Parathyroid adenoma (tissue), 2 donors: Measurements from ENCODE around the gene AKAP8L.

ENCODE experiments used
- H2AFZ ChIP-seq: fragments of 300-600 bp; sonication (generic); one replicate; pipeline ENCODE4 v1.7.0; 2017; ENCODE audit warnings: antibody characterized with exemption, mild to moderate bottlenecking
- H3K27ac ChIP-seq: fragments of 300-600 bp; sonication (generic); one replicate; pipeline ENCODE4 v1.7.0; 2017
- H3K27me3 ChIP-seq: fragments of 300-600 bp; sonication (generic); one replicate; pipeline ENCODE4 v1.7.0; 2017; ENCODE audit warnings: low read length; ENCODE audit not compliant: control insufficient read depth, insufficient read depth
- H3K36me3 ChIP-seq: fragments of 300-600 bp; sonication (generic); one replicate; pipeline ENCODE4 v1.7.0; 2017; ENCODE audit warnings: low read length; ENCODE audit not compliant: control insufficient read depth, insufficient read depth
- H3K4me1 ChIP-seq: fragments of 300-600 bp; sonication (generic); one replicate; pipeline ENCODE4 v1.7.0; 2017; ENCODE audit warnings: control low read depth
- H3K4me2 ChIP-seq: fragments of 300-600 bp; sonication (generic); one replicate; pipeline ENCODE4 v1.7.0; 2017; ENCODE audit warnings: low read length
- H3K4me3 ChIP-seq: fragments of 300-600 bp; sonication (generic); one replicate; pipeline ENCODE4 v1.7.0; 2017; ENCODE audit warnings: low read depth, low read length
- H3K79me2 ChIP-seq: fragments of 300-600 bp; sonication (generic); one replicate; pipeline ENCODE4 v1.7.0; 2017; ENCODE audit warnings: control low read depth
- H3K9ac ChIP-seq: fragments of 300-600 bp; sonication (generic); one replicate; pipeline ENCODE4 v1.7.0; 2017; ENCODE audit warnings: mild to moderate bottlenecking
- H3K9me3 ChIP-seq: fragments of 300-600 bp; sonication (generic); one replicate; pipeline ENCODE4 v1.7.0; 2017; ENCODE audit warnings: low read length; ENCODE audit not compliant: control insufficient read depth
- CTCF ChIP-seq: fragments of 300-600 bp; sonication (generic); IDR thresholded peaks from one replicate; pipeline ENCODE4 v1.7.0; 2017; ENCODE audit warnings: antibody characterized with exemption, mild to moderate bottlenecking
- donor health status: primary hyperparathyroidism.

Gene AKAP8L

GRCh38 chr19:15379083-15379998, 39.4 kb downstream of the AKAP8L start, which contains the start of gene AKAP8:
Gene AKAP8 (minus strand): TSS chr19:15379787. CDS start chr19:15379731, 56 bp downstream.
- no peaks in the 10 kb centered on the region for H3K36me3 ChIP-seq
- no peaks in the 10 kb centered on the region for H3K9me3 ChIP-seq
- H3K4me2 ChIP-seq, result peak within 1 kb of the TSS; percentile 99
- H2AFZ ChIP-seq, result peak within 1 kb of the TSS; percentile 90
- H3K9ac ChIP-seq, result peak within 1 kb of the TSS; percentile 97
- H3K27ac ChIP-seq, result peak within 1 kb of the TSS; percentile 90
- H3K4me3 ChIP-seq, result peak within 1 kb of the TSS; percentile 98
- peaks cover 15% of the 10 kb centered on the region for H3K4me1 ChIP-seq
- no peaks in the 10 kb centered on the region for H3K27me3 ChIP-seq
- peaks cover 40% of the 10 kb centered on the region for H3K79me2 ChIP-seq
- no peak for TF ChIP-seq CTCF

DNA sequence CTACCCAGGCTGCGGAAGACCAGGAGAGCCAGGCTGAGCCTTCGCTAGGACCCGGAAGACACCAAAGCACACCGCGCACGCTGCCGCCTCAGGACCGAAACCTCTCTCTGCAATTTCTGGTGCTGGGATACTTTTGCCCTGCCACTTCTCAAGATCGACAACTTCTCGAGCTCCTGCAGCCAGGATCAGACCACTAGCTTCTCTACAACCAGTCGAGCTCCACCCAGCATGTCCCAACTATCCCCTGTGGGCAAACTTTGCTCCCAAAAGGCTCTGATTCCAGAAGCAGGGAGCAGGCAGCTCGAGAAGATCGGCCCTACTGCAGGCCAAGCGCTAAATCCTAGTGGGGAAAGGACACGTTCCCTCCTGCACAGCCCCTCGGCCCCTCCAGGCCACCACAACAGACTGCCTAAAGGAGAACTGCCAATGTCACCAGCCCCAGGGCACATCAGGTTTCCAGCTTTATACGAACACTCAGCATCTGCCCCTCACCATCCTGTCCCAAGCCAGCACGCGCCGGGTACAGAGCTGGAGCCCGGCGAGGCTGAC, 40.2 kb downstream of the AKAP8L start:
- no peak for TF ChIP-seq CTCF
- Histone ChIP-seq H3K4me3 (peak overlapping the region; percentile 98), H3K27ac (peak overlapping the region; percentile 90), H3K9me3 (no peaks in the 10 kb centered on the region), H2AFZ (peak overlapping the region; percentile 77), H3K4me1 (peaks cover 15% of the 10 kb centered on the region), H3K4me2 (peak overlapping the region; percentile 99), H3K27me3 (no peaks in the 10 kb centered on the region), H3K36me3 (no peaks in the 10 kb centered on the region), H3K79me2 (peaks cover 47% of the 10 kb centered on the region), H3K9ac (peak overlapping the region; percentile 97)

DNA sequence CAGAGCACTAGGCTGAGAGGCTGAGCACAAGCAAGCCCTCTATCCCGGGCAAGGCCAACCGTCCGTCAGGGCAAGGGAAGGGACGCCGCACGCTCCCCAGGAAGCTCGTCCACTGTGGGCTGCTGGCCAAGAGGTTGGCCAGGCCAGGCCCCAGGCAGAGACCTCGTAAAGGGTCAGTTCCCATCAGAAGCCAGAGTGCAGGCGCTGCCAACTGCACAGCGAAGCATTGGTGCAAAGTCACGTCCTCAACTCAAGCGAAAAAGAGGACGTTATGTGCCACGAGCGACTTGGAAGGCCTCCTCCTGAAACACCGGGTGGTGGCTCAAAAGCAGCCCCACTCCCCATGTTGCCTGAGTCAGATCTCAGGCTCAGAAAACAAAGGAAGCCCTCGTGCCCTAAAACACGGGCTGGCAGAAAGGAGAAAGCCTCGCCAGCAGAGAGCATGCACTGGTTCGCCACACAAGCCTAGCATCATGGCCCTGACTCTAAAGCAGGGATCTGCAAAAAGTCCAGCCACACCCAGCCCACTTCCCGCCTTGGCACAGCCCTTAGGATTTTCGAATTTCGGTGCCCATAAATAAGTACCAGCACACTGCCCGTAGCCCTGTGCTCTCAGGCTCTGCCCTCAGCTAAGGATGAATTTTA, 43.9 kb downstream of the AKAP8L start:
- H3K27me3 ChIP-seq, result no peaks in the 10 kb centered on the region

DNA sequence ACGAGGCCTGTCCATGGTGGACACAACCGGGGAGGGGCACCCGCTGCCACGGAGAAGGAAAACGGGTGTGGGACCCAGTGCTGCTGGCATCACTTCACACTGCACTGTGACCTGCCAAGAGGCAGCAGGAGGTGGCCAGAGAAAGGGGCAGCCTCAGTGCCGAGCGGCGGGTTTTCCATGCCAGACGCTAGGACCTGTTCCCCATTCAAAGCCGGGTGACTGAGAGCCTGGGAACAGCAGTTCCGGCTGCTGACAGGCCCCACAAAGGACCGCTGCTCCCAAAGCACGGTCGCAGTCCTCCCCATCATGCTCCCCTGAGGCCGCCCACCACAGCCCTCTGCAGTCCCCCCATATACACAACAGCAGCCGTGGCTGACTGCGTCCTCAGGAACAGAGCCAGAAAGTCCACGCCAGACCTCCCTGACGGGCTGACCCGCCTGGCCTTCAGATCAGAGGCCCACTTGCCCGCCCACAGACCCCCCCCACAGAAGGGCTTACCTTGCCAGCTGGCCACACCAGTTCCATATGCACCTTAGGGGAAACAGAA, 44.6 kb downstream of the AKAP8L start:
- H3K4me2 ChIP-seq, result peak overlapping the region; percentile 49
- no peak overlapping the region for H3K4me3 ChIP-seq
- no peak overlapping the region for H2AFZ ChIP-seq
- H3K79me2 ChIP-seq, result peaks cover 75% of the 10 kb centered on the region
- no peaks in the 10 kb centered on the region for H3K27me3 ChIP-seq
- H3K9me3 ChIP-seq, result no peaks in the 10 kb centered on the region
- peaks cover 15% of the 10 kb centered on the region for H3K4me1 ChIP-seq
- H3K27ac ChIP-seq, result peak overlapping the region; percentile 43
- no peak for TF ChIP-seq CTCF
- no peaks in the 10 kb centered on the region for H3K36me3 ChIP-seq
- H3K9ac ChIP-seq, result no peak overlapping the region

More for the DNA sequence above, 43.9 kb downstream of the AKAP8L start:
- Histone ChIP-seq H3K4me2 (peak overlapping the region; percentile 49), H3K36me3 (no peaks in the 10 kb centered on the region), H3K79me2 (peaks cover 74% of the 10 kb centered on the region), H3K9me3 (no peaks in the 10 kb centered on the region), H2AFZ (no peak overlapping the region), H3K9ac (no peak overlapping the region), H3K4me1 (peaks cover 15% of the 10 kb centered on the region), H3K4me3 (no peak overlapping the region), H3K27ac (peak overlapping the region; percentile 43)
- TF ChIP-seq CTCF, result no peak
